Uterus (tissue), 4 donors: ENCODE results near the gene NDUFA8. TPM values are rescaled to one million over a fixed set of nuclear protein-coding genes. Genes with fewer than 3 reads are reported as not detected.

Experiments
- DNase-seq, 2 donors: peaks; one replicate each; pipeline ENCODE4 v3.0.0-alpha.2; 2019 to 2020
- H3K27ac ChIP-seq, 2 donors: fragments of 200-600 bp; sonication (generic); 1 replicate in 1 of 2; 2 replicates in 1 of 2; pipeline ENCODE4 v1.5.1; 2016 to 2018
- H3K27me3 ChIP-seq, 2 donors: fragments of 200-600 bp; sonication (generic); one replicate each; pipeline ENCODE4 v1.5.1; 2018 to 2019; ENCODE audit warnings: control low read depth in 1 of 2
- H3K36me3 ChIP-seq, 2 donors: fragments of 200-600 bp; sonication (generic); one replicate each; pipeline ENCODE4 v1.5.1; 2019; ENCODE audit warnings: control low read depth in 1 of 2
- H3K4me1 ChIP-seq, 2 donors: fragments of 200-600 bp; sonication (generic); one replicate each; pipeline ENCODE4 v1.5.1; 2018 to 2019; ENCODE audit warnings: control low read depth in 1 of 2
- H3K4me3 ChIP-seq, 2 donors: fragments of 200-600 bp; sonication (generic); 1 replicate in 1 of 2; 2 replicates in 1 of 2; pipeline ENCODE4 v1.5.1; 2018 to 2019; ENCODE audit warnings: mild to moderate bottlenecking in 1 of 2
- H3K9me3 ChIP-seq, 2 donors: fragments of 200-600 bp; sonication (generic); one replicate each; pipeline ENCODE4 v1.5.1; 2019; ENCODE audit warnings: control low read depth in 1 of 2
- POLR2A ChIP-seq, 2 donors: fragments of 450-650 bp; IDR thresholded peaks; one replicate each; pipeline ENCODE4 v1.6.1; 2016; ENCODE audit warnings: antibody characterized with exemption in 2 of 2, mild to moderate bottlenecking in 1 of 2, moderate library complexity in 1 of 2
- intact Hi-C: fragments of 100-400 bp; cut with DNase I; formaldehyde crosslinking; loops from one replicate; pipeline ENCODE4 v1.15.1; 2023; ENCODE audit warnings: low total_unique reads
- microRNA-seq: library from miRNA; unstranded; fragments of <30 nt; microRNA quantifications from one replicate; pipeline ENCODE4, GENCODE V29; 2016; ENCODE audit warnings: borderline microRNAs expressed, borderline replicate concordance
- small RNA-seq: library from RNA; depleted of rRNA; stranded (forward); fragments of <200 nt; gene quantifications from one replicate; pipeline ENCODE3, GENCODE V24; 2016
- total RNA-seq, 4 donors: library from RNA; depleted of rRNA in 3 of 4; stranded (reverse); fragments of >200 nt in 3 of 4; gene quantifications; one replicate each; pipeline versions ENCODE4 v1.1.0 to v1.2.4, GENCODE V29; 2014 to 2023
- TF ChIP-seq, protein P1 (sequence below), 4 experiments: fragments of 200-600 bp in 2 of 4; fragments of 450-650 bp in 2 of 4; sonication (generic) in 2 of 4; IDR thresholded peaks; one replicate each; pipeline ENCODE4 v1.5.1; 2016 to 2019; ENCODE audit warnings: antibody characterized with exemption in 4 of 4, mild to moderate bottlenecking in 2 of 4, moderate library complexity in 1 of 4
- donor health status: DM: yes; HTN: yes; CAD: no.

NDUFA8 gene
- total RNA-seq, 4 donors from 2014 or later, result 22.8 to 39.2 (median 31.4) TPM

DNA sequence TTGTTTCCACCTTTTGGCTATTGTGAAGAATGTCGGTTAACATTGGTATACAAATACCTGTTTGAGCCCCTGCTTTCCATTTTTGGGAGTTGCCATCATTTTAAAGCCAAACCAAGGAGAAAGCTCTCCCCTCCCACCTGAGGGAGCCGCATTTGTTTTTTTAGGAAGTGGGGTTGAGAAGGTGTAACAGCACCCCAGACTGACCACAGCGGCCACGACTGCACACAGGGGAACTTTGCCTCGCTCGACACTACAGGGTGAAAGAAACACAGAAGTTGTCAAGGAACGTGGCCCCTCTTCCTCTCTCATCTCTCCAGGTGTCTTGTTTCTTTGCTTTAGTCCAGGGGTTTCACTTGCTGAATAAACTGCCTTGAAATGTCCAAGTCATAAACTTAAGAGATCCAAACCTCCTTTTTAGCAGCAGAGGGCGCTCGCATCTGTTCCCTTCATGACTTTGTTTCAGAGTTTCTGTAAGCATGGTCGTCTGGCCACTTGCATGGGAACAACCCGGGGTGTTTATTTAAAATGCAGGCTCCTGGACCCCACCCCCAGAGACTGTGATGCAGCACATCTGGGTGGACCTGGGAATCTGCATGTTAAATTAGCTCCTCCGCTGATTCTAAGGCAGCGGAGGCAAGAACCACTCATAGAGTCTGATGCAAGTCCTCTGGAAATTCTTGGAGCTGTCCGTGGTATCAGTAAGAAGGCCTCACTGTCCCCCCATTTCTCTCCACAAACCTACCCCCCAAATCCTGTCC is 64.4 kb downstream of the NDUFA8 start:
- Histone ChIP-seq H3K36me3 (no peaks in the 10 kb centered on the region), H3K4me1 (peaks cover 0 to 3% of the 10 kb centered on the region in 2 donors), H3K4me3 (no peak overlapping the region), H3K27ac (no peak overlapping the region), H3K9me3 (no peaks in the 10 kb centered on the region), H3K27me3 (no peaks in the 10 kb centered on the region)
- DNase-seq, result peak in 1 of 2 donors; percentile 46
- intact Hi-C loops, result no loop called here
- TF ChIP-seq, protein P1, sequence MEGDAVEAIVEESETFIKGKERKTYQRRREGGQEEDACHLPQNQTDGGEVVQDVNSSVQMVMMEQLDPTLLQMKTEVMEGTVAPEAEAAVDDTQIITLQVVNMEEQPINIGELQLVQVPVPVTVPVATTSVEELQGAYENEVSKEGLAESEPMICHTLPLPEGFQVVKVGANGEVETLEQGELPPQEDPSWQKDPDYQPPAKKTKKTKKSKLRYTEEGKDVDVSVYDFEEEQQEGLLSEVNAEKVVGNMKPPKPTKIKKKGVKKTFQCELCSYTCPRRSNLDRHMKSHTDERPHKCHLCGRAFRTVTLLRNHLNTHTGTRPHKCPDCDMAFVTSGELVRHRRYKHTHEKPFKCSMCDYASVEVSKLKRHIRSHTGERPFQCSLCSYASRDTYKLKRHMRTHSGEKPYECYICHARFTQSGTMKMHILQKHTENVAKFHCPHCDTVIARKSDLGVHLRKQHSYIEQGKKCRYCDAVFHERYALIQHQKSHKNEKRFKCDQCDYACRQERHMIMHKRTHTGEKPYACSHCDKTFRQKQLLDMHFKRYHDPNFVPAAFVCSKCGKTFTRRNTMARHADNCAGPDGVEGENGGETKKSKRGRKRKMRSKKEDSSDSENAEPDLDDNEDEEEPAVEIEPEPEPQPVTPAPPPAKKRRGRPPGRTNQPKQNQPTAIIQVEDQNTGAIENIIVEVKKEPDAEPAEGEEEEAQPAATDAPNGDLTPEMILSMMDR (IDR thresholded peaks at IDR 0.05), result peak; percentile 35 to 59 (median 40)
- no peak for TF ChIP-seq POLR2A (IDR thresholded peaks at IDR 0.05)

Small RNA genes within 50 kb of the gene (microRNA-seq; reads per million reads assigned to microRNA genes)
- gene MIR4478, result not detected

Small RNA genes within 50 kb of the gene (small RNA-seq; reads per million reads assigned to genes)
- not detected for gene MIR4478

Other genes with a start within 250 kb of the NDUFA8 start
- gene TTLL11, start 66.5 kb downstream of the NDUFA8 start, total RNA-seq, result 10 to 100 TPM in 2 of 4 donors, 1 to 10 TPM in 2; 7.4 to 14.7 (median 11.0) TPM
- 10 to 100 TPM in 1 of 4 donors, 1 to 10 TPM in 1, not detected in 2; 1.8 to 12.6 TPM for gene MORN5, start 129 bp upstream of the NDUFA8 start, total RNA-seq
- gene LHX6, start 69.2 kb upstream of the NDUFA8 start, total RNA-seq, result 10 to 100 TPM in 2 of 4 donors, 1 to 10 TPM in 2; 3.1 to 20.2 (median 12.2) TPM
- gene RBM18, start 105.1 kb upstream of the NDUFA8 start, total RNA-seq, result 10 to 100 TPM in 3 of 4 donors, 1 to 10 TPM in 1; 4.6 to 31.8 (median 18.7) TPM
- 10 to 100 TPM; 23.5 to 44.7 (median 38.9) TPM for gene MRRF, start 105.1 kb upstream of the NDUFA8 start, total RNA-seq
- 10 to 100 TPM in 2 of 4 donors, 1 to 10 TPM in 2; 2.1 to 20.6 (median 7.4) TPM for gene PTGS1, start 211.2 kb upstream of the NDUFA8 start, total RNA-seq